ENCODE measurements around the gene CHERP.
A peak's percentile ranks its signal among the peaks of the same experiment; 100 is the strongest.

CHERP gene

GRCh38 chr19:16540948-16541347, 1.3 kb downstream of the CHERP start:
- DNase-seq, result no peak

GRCh38 chr19:16537111-16537510, 5.1 kb downstream of the CHERP start:
- DNase-seq, result no peak

GRCh38 chr19:16536130-16536529, 6.1 kb downstream of the CHERP start:
- no peak for DNase-seq

GRCh38 chr19:16535381-16535780, 6.9 kb downstream of the CHERP start:
- no peak for DNase-seq

- no peak for DNase-seq
Measured at GRCh38 chr19:16532440-16533234, 9.6 kb downstream of the CHERP start.

GRCh38 chr19:16531380-16531669, 10.9 kb downstream of the CHERP start:
- DNase-seq, result no peak

GRCh38 chr19:16530540-16531379, 11.5 kb downstream of the CHERP start:
- DNase-seq, result no peak

- no peak for DNase-seq
Measured at GRCh38 chr19:16529466-16530144, 12.6 kb downstream of the CHERP start.

- DNase-seq, result peak; percentile 2 to 21
Measured at GRCh38 chr19:16527971-16528521, 14.2 kb downstream of the CHERP start.

- DNase-seq, result no peak
Measured at GRCh38 chr19:16527334-16527935, 14.8 kb downstream of the CHERP start.

GRCh38 chr19:16525751-16526481, 16.3 kb downstream of the CHERP start:
- DNase-seq, result no peak

GRCh38 chr19:16524991-16525734, 17.1 kb downstream of the CHERP start:
- DNase-seq, result no peak

- no peak for DNase-seq
Measured at GRCh38 chr19:16522559-16523377, 19.5 kb downstream of the CHERP start.

- DNase-seq, result no peak
Measured at GRCh38 chr19:16521715-16522289, 20.4 kb downstream of the CHERP start.

- no peak for DNase-seq
Measured at GRCh38 chr19:16520986-16521624, 21.1 kb downstream of the CHERP start.

- DNase-seq, result no peak
Measured at GRCh38 chr19:16520074-16520973, 21.9 kb downstream of the CHERP start.

GRCh38 chr19:16519230-16519687, 23.0 kb downstream of the CHERP start:
- no peak for DNase-seq

- no peak for DNase-seq
Measured at GRCh38 chr19:16518483-16519229, 23.6 kb downstream of the CHERP start.
